Breast epithelium (tissue), 4 donors: Measurements from ENCODE around the gene SMYD1. TPM values are rescaled to one million over a fixed set of nuclear protein-coding genes. Genes with fewer than 3 reads are reported as not detected.
"Not testable (repeated sequence)": the region's sequence is repeated elsewhere in the genome, so short reads cannot be mapped to it uniquely, and the experiment has no call there.

ENCODE experiments used
- DNase-seq, 2 donors: peaks; one replicate each; pipeline ENCODE4 v3.0.0-alpha.2; 2019; ENCODE audit warnings: low spot score in 2 of 2
- H3K27ac ChIP-seq, 2 donors: fragments of 200-600 bp; sonication (generic) in 1 of 2; one replicate each; pipeline ENCODE4 v1.5.1; 2016 to 2019; ENCODE audit warnings: mild to moderate bottlenecking in 1 of 2
- H3K27me3 ChIP-seq, 2 donors: fragments of 200-600 bp; sonication (generic) in 1 of 2; one replicate each; pipeline versions ENCODE4 v1.5.1 to v1.6.0; 2017 to 2019; ENCODE audit warnings: control low read depth in 1 of 2, mild to moderate bottlenecking in 1 of 2
- H3K36me3 ChIP-seq: fragments of 200-600 bp; one replicate; pipeline ENCODE4 v1.5.1; 2019
- H3K4me1 ChIP-seq, 2 donors: fragments of 200-600 bp; sonication (generic); one replicate each; pipeline ENCODE4 v1.5.1; 2016 to 2019; ENCODE audit warnings: control low read depth in 1 of 2
- H3K4me3 ChIP-seq, 3 donors: fragments of 200-600 bp; sonication (generic); 1 replicate in 2 of 3; 2 replicates in 1 of 3; pipeline ENCODE4 v1.5.1; 2016 to 2019; ENCODE audit warnings: mild to moderate bottlenecking in 3 of 3, moderate library complexity in 2 of 3
- H3K9me3 ChIP-seq, 2 donors: fragments of 200-600 bp; sonication (generic) in 1 of 2; one replicate each; pipeline ENCODE4 v1.5.1; 2016 to 2019; ENCODE audit warnings: control low read depth in 1 of 2
- CTCF ChIP-seq, 3 donors: fragments of 450-650 bp; IDR thresholded peaks; one replicate each; pipeline ENCODE4 v1.5.1; 2016 to 2017; ENCODE audit warnings: antibody characterized with exemption in 3 of 3, mild to moderate bottlenecking in 3 of 3, moderate library complexity in 3 of 3
- POLR2A ChIP-seq: fragments of 450-650 bp; IDR thresholded peaks from one replicate; pipeline ENCODE4 v1.6.1; 2016; ENCODE audit warnings: antibody characterized with exemption, mild to moderate bottlenecking, moderate library complexity
- POLR2AphosphoS5 ChIP-seq, 3 donors: sonication (generic); formaldehyde crosslinking; IDR thresholded peaks; one replicate each; pipeline ENCODE4 v1.6.1; 2017; ENCODE audit warnings: antibody characterized with exemption in 3 of 3
- intact Hi-C: fragments of 100-400 bp; cut with DNase I; formaldehyde crosslinking; loops from one replicate; pipeline ENCODE4 v1.15.1; 2023; ENCODE audit warnings: low total_unique reads
- total RNA-seq, 3 donors: library from RNA; depleted of rRNA; stranded (reverse); fragments of >200 nt; gene quantifications; one replicate each; pipeline ENCODE4 v1.1.0, GENCODE V29; 2016

The SMYD1 gene
- total RNA-seq: 1 to 10 TPM in 1 of 3 donors, under 1 TPM in 1, not detected in 1; 0.29 to 3.3 TPM

- TF ChIP-seq CTCF (IDR thresholded peaks at IDR 0.05): no peak
- no peak for TF ChIP-seq POLR2AphosphoS5 (IDR thresholded peaks at IDR 0.05)
- TF ChIP-seq POLR2A: no peak
- DNase-seq: no peak
- intact Hi-C loops: no loop called here
- Histone ChIP-seq H3K27ac (peak within 1 kb of the TSS in 1 of 2 donors; percentile 40), H3K27me3 (no peaks in the 10 kb centered on the region), H3K9me3 (no peaks in the 10 kb centered on the region), H3K4me1 (no peaks in the 10 kb centered on the region), H3K36me3 (no peaks in the 10 kb centered on the region), H3K4me3 (peak within 1 kb of the TSS in 1 of 3 donors; percentile 20)
Measured at GRCh38 chr2:88067598-88067997, at the start of gene SMYD1. Gene SMYD1 (plus strand): TSS chr2:88067825. CDS start chr2:88067865, 40 bp downstream.

- intact Hi-C loops, H3K36me3 ChIP-seq, DNase-seq, H3K27me3 ChIP-seq, H3K9me3 ChIP-seq, H3K4me3 ChIP-seq, H3K27ac ChIP-seq, H3K4me1 ChIP-seq: not testable (repeated sequence)
Measured at GRCh38 chr2:88018077-88018805, 49.4 kb upstream of the SMYD1 start.

GRCh38 chr2:88018909-88019308 is 48.7 kb upstream of the SMYD1 start:
- DNase-seq: no peak
- no peaks in the 10 kb centered on the region for H3K9me3 ChIP-seq
- H3K27me3 ChIP-seq: no peaks in the 10 kb centered on the region
- intact Hi-C loops: no loop called here
- no peak overlapping the region for H3K4me3 ChIP-seq
- TF ChIP-seq POLR2A (no peak), POLR2AphosphoS5 (IDR thresholded peaks at IDR 0.05) (no peak), CTCF (IDR thresholded peaks at IDR 0.05) (no peak)
- no peaks in the 10 kb centered on the region for H3K4me1 ChIP-seq
- no peak overlapping the region for H3K27ac ChIP-seq
- no peaks in the 10 kb centered on the region for H3K36me3 ChIP-seq

- TF ChIP-seq POLR2AphosphoS5 (IDR thresholded peaks at IDR 0.05): no peak
- TF ChIP-seq CTCF (IDR thresholded peaks at IDR 0.05): no peak
- no peak for TF ChIP-seq POLR2A
- Histone ChIP-seq H3K36me3 (no peaks in the 10 kb centered on the region), H3K4me3 (no peak overlapping the region), H3K27me3 (no peaks in the 10 kb centered on the region), H3K4me1 (no peaks in the 10 kb centered on the region), H3K27ac (no peak overlapping the region), H3K9me3 (no peaks in the 10 kb centered on the region)
- intact Hi-C loops: no loop called here
- DNase-seq: no peak
Measured at GRCh38 chr2:88019985-88020384, 47.6 kb upstream of the SMYD1 start.

GRCh38 chr2:88022669-88022921 is 45.0 kb upstream of the SMYD1 start:
- intact Hi-C loops: no loop called here
- H3K27me3 ChIP-seq: no peaks in the 10 kb centered on the region
- H3K36me3 ChIP-seq: no peaks in the 10 kb centered on the region
- no peak for DNase-seq
- H3K4me1 ChIP-seq: no peaks in the 10 kb centered on the region
- H3K27ac ChIP-seq: no peak overlapping the region
- H3K4me3 ChIP-seq: no peak overlapping the region
- no peaks in the 10 kb centered on the region for H3K9me3 ChIP-seq
- TF ChIP-seq POLR2A: no peak
- TF ChIP-seq CTCF (IDR thresholded peaks at IDR 0.05): no peak
- TF ChIP-seq POLR2AphosphoS5 (IDR thresholded peaks at IDR 0.05): no peak

- no peak for DNase-seq
- no peak overlapping the region for H3K27ac ChIP-seq
- H3K4me3 ChIP-seq: no peak overlapping the region
- TF ChIP-seq POLR2AphosphoS5 (IDR thresholded peaks at IDR 0.05): no peak
- no peak for TF ChIP-seq CTCF (IDR thresholded peaks at IDR 0.05)
- no peaks in the 10 kb centered on the region for H3K36me3 ChIP-seq
- no peaks in the 10 kb centered on the region for H3K9me3 ChIP-seq
- intact Hi-C loops: no loop called here
- H3K27me3 ChIP-seq: no peaks in the 10 kb centered on the region
- H3K4me1 ChIP-seq: no peaks in the 10 kb centered on the region
Measured at GRCh38 chr2:88024509-88024908, 43.1 kb upstream of the SMYD1 start.
